ENCODE data around the gene TOR1A. TPM values are rescaled to one million over a fixed set of nuclear protein-coding genes. Genes with fewer than 3 reads are reported as not detected.
A peak's percentile ranks its signal among the peaks of the same experiment; 100 is the strongest.

TOR1A gene
- total RNA-seq, 2 experiments from 2014 or later, result 56.1 to 69.6 TPM

DNA sequence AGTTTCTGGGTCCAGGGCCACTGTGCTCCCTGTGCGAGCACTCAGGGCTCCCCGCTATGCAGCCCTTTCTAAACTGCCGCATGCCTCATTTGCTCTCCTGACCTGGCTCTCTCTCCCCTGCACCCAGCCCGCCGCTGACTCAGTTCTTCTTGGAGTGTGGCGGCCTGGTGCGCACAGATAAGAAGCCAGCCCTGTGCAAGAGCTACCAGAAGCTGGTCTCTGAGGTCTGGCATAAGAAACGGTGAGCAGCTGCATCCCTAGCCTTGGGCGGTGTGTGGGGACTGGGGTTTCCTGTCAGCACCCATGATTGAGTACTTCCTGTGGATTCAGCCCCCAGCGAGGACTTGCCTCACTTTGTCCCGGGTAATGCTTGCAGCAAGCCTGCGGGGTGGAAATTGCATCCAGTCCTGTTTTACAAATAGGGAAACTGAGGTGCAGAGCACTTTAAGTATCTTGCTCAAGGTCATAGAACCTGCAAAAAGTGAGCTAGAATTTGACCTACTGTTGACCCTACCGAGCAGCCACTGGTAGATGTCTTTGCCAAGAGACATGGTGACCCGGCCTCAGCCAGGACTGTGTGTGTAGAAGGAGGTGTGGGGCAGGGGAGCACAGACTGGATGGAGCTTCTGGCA is 39.2 kb upstream of the TOR1A start:
- CTCF ChIA-PET, result interaction anchor here (0.9 to 12.0 kb wide), 7 partner anchors 14 to 342 kb away, joined by 3 to 110 read pairs (median 4); no protein-coding TSS in a partner anchor
- Mint-ChIP-seq H3K27ac (peak overlapping the region; percentile 90), H3K4me1 (peaks cover 90% of the 10 kb centered on the region), H3K4me3 (peak overlapping the region; percentile 55), H3K36me3 (peaks cover 62% of the 10 kb centered on the region), H3K27me3 (no peaks in the 10 kb centered on the region), H3K9me3 (ENCODE audit: low read depth) (no peaks in the 10 kb centered on the region)
- peak; percentile 97 for DNase-seq
- ATAC-seq, result peak; percentile 81

DNA sequence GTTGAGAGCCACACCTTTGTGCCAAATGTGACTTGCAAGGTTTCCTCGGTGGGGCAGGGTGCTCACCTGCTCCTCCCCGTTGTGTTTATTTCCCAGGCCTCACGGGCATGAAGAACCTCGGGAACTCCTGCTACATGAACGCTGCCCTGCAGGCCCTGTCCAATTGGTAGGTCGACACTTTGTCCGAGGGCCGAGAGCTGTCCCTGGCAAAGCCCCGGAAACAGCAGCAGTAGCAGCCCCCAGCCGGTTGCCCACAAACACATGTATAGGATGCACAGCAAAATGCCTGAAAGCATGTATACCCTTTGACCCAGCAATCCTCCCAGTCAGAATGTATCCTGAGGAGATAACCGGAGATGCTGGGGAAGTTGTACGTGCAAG is 37.5 kb upstream of the TOR1A start:
- H3K36me3 Mint-ChIP-seq, result peaks cover 72% of the 10 kb centered on the region
- CTCF ChIA-PET, result interaction anchor here (1.9 to 12.0 kb wide), 2 partner anchors 26 to 54 kb away, joined by 4 to 110 read pairs; no protein-coding TSS in a partner anchor
- peak overlapping the region; percentile 92 for H3K27ac Mint-ChIP-seq
- no peak for DNase-seq
- H3K4me3 Mint-ChIP-seq, result peak overlapping the region; percentile 3
- ATAC-seq, result no peak
- peaks cover 90% of the 10 kb centered on the region for H3K4me1 Mint-ChIP-seq
- no peaks in the 10 kb centered on the region for H3K27me3 Mint-ChIP-seq
- H3K9me3 Mint-ChIP-seq (ENCODE audit: low read depth), result no peaks in the 10 kb centered on the region

DNA sequence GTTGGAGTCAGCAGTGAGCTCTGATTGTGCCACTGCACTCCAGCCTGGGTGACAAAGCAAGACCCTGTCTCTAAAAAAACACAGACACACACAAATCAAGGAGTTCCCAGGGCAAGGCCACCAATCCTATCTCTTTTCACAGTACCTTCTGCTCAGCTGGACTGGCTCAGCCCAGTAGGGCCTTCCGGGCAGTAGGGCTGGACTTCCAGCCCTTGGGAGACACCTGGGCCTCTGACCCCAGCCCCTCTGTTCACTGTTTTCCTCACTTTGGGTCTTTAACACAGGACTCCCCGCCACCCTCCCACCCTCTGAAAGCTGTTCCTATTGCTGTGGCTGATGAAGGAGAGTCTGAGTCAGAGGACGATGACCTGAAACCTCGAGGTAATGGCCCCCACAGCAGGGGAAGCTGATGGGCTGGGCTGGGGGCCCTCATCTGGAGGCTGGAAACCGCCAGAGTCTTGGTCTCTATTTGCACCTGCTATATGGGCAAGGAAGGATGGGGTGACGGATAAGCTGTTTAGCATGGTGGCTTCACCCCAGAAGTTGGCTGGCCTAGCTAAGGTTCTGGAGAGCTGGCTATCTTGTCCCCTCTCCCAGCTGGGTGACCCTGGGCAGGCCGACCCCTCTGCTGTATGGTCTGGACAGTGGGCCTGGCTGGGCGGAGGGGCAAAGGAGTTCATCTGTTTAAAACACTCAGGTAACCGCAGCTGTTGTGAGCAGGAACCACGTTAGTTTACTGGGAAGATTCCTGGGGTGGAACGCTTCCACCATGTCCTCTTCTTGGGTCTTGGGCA is 36.9 kb upstream of the TOR1A start:
- CTCF ChIA-PET, result interaction anchor here (0.9 to 12.0 kb wide), 3 partner anchors 20 to 53 kb away, joined by 3 to 110 read pairs (median 4); no protein-coding TSS in a partner anchor
- Mint-ChIP-seq H3K36me3 (peaks cover 74% of the 10 kb centered on the region), H3K9me3 (ENCODE audit: low read depth) (no peaks in the 10 kb centered on the region), H3K27ac (peak overlapping the region; percentile 92), H3K4me3 (peak overlapping the region; percentile 18), H3K27me3 (no peaks in the 10 kb centered on the region), H3K4me1 (peaks cover 90% of the 10 kb centered on the region)
- ATAC-seq, result peak; percentile 28
- peak; percentile 81 for DNase-seq

DNA sequence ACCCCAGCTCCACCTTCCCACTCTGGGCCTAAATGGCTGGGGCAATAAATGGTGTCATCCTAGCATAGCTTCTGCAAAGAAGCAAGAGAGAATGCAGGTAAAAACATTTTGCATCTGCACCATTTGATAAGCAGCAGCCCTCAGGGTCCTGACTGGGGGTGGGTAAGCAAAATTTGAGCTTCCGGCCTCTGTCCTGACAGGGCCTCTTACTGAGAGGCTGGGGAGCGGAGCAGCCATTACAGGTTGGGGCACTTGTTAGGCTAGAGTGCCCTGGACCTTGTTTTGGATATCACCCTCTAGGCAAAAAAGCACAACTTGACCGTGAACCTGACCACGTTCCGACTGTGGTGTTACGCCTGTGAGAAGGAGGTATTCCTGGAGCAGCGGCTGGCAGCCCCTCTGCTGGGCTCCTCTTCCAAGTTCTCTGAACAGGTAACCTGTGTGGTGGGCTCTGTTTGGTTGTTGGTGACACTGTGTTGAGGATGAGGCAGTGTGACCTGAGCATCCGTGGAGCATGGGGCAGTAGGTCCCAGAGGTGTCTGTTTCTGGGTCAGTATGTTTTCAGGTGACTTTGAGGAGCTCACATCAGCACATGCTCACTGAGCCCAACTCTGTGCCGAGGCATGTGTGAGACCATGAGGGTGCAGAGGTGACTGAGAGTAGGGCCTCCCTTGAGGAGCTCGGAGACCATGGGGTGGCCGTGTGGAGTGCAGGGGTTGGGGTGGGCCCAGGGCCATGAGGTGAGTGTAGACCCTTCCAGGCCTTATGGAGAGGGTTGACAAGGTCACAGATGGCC is 34.4 kb upstream of the TOR1A start:
- H3K27me3 Mint-ChIP-seq, result no peaks in the 10 kb centered on the region
- DNase-seq, result no peak
- H3K4me3 Mint-ChIP-seq, result no peak overlapping the region
- no peaks in the 10 kb centered on the region for H3K9me3 Mint-ChIP-seq (ENCODE audit: low read depth)
- CTCF ChIA-PET, result interaction anchor here (1.6 kb wide), 1 partner anchor 22 kb away, joined by 4 read pairs; no protein-coding TSS in a partner anchor
- ATAC-seq, result no peak
- peak overlapping the region; percentile 62 for H3K27ac Mint-ChIP-seq
- H3K36me3 Mint-ChIP-seq, result peaks cover 77% of the 10 kb centered on the region
- peaks cover 91% of the 10 kb centered on the region for H3K4me1 Mint-ChIP-seq

DNA sequence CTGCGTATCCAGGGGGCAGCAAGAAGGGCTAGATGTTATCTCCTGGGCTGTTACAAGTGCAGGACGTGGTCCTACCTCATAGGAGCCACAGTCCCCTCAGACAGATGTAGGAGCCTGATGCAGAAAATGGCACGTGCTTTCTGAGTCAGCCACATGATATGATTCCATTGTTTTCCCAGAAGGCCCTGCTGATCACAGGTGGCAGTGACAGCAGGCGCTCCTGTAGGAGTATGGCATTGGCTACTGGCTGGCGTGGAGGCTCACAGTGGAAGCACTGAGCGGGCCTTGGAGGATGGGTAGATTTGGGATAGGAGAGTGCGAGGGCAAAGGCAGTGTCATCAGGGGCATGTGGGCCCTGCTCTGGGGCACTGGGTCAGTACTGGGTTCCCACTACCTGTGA is 33.3 kb upstream of the TOR1A start:
- H3K36me3 Mint-ChIP-seq, result peaks cover 77% of the 10 kb centered on the region
- DNase-seq (no peak), ATAC-seq (peak; percentile 22)
- CTCF ChIA-PET, result interaction anchor here (1.6 kb wide), 1 partner anchor 8 kb away, joined by 3 read pairs; no protein-coding TSS in a partner anchor
- peak overlapping the region; percentile 88 for H3K27ac Mint-ChIP-seq
- H3K27me3 Mint-ChIP-seq, result no peaks in the 10 kb centered on the region
- no peak overlapping the region for H3K4me3 Mint-ChIP-seq
- no peaks in the 10 kb centered on the region for H3K9me3 Mint-ChIP-seq (ENCODE audit: low read depth)
- H3K4me1 Mint-ChIP-seq, result peaks cover 93% of the 10 kb centered on the region

DNA sequence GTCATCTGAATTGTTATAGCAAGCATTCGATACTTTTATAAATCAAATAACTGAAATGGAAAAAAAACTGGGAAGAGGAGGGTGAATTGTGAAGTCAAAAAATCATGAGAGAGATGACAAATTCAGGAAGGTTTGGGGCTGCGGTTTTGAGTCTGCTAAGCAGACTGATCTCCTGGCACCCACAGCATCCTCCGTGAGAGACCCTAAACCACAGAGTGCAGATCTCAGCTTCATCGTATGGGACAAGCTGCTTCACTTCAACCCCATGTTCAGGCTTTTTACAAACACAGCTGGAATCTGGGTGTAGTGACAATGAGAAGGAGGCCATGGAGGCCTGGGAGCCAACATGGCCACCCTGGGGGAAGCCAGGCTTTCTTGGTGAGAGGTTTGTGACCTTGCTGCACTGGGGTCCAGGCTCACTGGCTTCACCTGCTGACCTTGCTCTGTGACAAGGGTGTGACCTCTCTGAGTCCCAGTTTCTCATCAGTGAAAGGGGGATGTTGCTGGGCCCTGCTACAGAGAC is 30.7 kb upstream of the TOR1A start:
- H3K36me3 Mint-ChIP-seq, result peaks cover 82% of the 10 kb centered on the region
- H3K27me3 Mint-ChIP-seq, result no peaks in the 10 kb centered on the region
- DNase-seq (peak; percentile 79), ATAC-seq (peak; percentile 37)
- peak overlapping the region; percentile 23 for H3K4me3 Mint-ChIP-seq
- H3K9me3 Mint-ChIP-seq (ENCODE audit: low read depth), result no peaks in the 10 kb centered on the region
- CTCF ChIA-PET, result interaction anchor here (1.4 kb wide), 1 partner anchor 117 kb away, joined by 5 read pairs; no protein-coding TSS in a partner anchor
- peaks cover 87% of the 10 kb centered on the region for H3K4me1 Mint-ChIP-seq
- H3K27ac Mint-ChIP-seq, result peak overlapping the region; percentile 88

DNA sequence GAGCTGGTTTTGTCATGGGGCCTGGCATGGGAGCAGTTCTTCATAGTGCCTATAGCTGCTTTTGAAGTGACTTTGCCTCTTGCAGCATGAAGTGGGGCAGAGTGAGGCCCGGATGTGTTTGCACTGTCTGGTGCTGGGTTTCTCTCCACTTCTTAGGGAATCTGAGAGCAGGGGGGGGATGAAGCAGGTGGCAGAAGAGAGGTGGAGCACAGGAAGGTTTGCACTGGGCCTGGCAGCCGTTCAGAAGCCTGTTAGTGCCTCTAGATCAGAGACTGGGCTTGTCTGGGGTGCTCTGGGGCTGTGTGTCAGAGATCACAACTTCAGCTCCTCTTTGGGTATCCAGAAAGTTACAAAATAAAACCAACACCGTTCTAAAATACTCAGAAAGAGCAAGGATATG is 29.7 kb upstream of the TOR1A start:
- H3K27me3 Mint-ChIP-seq, result no peaks in the 10 kb centered on the region
- CTCF ChIA-PET, result interaction anchor here (1.1 kb wide), 1 partner anchor 15 kb away, joined by 3 read pairs; no protein-coding TSS in a partner anchor
- DNase-seq, result no peak
- no peak overlapping the region for H3K4me3 Mint-ChIP-seq
- H3K27ac Mint-ChIP-seq, result peak overlapping the region; percentile 88
- no peak for ATAC-seq
- H3K36me3 Mint-ChIP-seq, result peaks cover 77% of the 10 kb centered on the region
- H3K4me1 Mint-ChIP-seq, result peaks cover 92% of the 10 kb centered on the region
- no peaks in the 10 kb centered on the region for H3K9me3 Mint-ChIP-seq (ENCODE audit: low read depth)

DNA sequence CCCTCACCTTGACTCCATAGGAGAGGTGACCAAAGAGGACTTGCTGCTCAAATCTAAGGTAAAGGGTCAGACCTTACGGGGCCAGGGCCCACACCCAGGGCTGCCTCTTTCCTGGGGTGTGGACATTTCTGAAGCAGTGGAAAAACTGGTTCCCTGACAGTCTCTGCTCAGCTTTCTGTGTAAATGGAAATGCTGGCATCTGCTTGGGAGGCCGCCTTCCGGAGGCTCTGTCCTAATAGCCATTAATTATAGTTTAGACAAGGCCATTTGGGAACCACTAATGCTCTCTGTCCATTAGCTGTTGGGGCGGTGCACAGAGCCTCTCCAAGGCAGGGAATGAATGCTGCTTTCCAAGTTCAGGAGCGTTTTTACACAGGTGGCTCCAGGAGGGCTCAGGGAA is 28.6 kb upstream of the TOR1A start:
- no peak for DNase-seq
- H3K27ac Mint-ChIP-seq, result peak overlapping the region; percentile 5
- peaks cover 89% of the 10 kb centered on the region for H3K4me1 Mint-ChIP-seq
- H3K9me3 Mint-ChIP-seq (ENCODE audit: low read depth), result no peaks in the 10 kb centered on the region
- ATAC-seq, result no peak
- H3K36me3 Mint-ChIP-seq, result peaks cover 69% of the 10 kb centered on the region
- no peaks in the 10 kb centered on the region for H3K27me3 Mint-ChIP-seq
- H3K4me3 Mint-ChIP-seq, result no peak overlapping the region
- CTCF ChIA-PET, result interaction anchor here (1.1 to 2.0 kb wide), 2 partner anchors 9 to 16 kb away, joined by 3 to 6 read pairs; no protein-coding TSS in a partner anchor

DNA sequence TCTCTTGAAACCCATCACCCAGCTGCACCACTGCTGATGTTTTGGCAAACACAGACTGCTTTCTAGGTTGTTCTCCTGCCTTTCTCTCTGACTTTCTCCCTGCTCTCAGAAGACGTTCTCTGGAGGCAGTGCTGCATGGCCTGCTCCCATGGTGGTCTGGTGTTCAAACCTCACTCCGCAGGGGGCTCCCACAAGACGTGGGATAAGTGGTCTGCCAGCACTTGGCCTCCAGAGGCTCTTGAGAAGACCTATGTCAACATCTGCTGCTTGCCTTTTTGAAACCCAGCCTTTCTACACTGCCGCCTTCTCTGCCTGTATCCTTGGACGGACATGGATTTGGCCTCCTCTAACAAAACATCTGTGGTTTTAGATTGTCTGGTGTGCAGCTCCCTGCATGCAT is 27.9 kb upstream of the TOR1A start:
- H3K27ac Mint-ChIP-seq, result peak overlapping the region; percentile 56
- peaks cover 84% of the 10 kb centered on the region for H3K4me1 Mint-ChIP-seq
- DNase-seq (no peak), ATAC-seq (no peak)
- H3K27me3 Mint-ChIP-seq, result no peaks in the 10 kb centered on the region
- CTCF ChIA-PET, result interaction anchor here (1.1 to 2.0 kb wide), 2 partner anchors 8 to 25 kb away, joined by 3 to 6 read pairs; no protein-coding TSS in a partner anchor
- H3K36me3 Mint-ChIP-seq, result peaks cover 65% of the 10 kb centered on the region
- no peak overlapping the region for H3K4me3 Mint-ChIP-seq
- H3K9me3 Mint-ChIP-seq (ENCODE audit: low read depth), result no peaks in the 10 kb centered on the region

DNA sequence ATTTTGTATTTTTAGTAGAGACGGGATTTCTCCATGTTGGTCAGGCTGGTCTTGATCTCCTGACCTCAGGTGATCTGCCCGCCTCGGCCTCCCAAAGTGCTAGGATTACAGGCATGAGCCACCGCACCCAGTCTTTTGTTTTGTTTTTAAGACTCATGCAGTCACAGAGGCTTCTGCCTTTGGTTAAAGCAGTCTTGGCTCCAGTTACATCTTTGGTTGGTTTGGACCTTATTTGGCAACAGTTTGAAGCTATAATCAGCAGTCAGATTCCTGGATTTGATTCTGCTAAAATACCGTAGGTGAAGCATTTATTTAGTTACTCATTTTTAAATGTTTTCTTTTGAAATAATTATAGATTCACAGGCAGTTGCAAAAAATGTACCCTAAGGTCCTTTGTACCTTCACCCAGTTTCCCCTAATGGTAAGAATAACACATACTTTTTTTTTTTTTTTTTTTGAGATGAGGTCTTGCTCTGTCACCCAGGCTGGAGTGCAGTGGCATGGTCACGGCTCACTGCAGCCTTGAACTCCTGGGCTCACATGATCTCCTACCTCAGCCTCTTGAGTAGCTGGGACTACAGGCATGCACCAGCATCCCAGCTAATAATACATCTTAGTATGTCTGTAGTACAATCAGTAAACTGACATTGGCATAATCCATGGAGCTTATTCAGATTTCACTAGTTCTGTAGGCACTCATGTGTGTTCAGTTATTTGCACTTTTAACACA is 27.1 kb upstream of the TOR1A start:
- no peak overlapping the region for H3K27ac Mint-ChIP-seq
- H3K4me1 Mint-ChIP-seq, result peaks cover 75% of the 10 kb centered on the region
- DNase-seq (no peak), ATAC-seq (no peak)
- H3K4me3 Mint-ChIP-seq, result no peak overlapping the region
- no peaks in the 10 kb centered on the region for H3K27me3 Mint-ChIP-seq
- peaks cover 60% of the 10 kb centered on the region for H3K36me3 Mint-ChIP-seq
- no peaks in the 10 kb centered on the region for H3K9me3 Mint-ChIP-seq (ENCODE audit: low read depth)
- CTCF ChIA-PET, result interaction anchor here (0.7 to 2.0 kb wide), 4 partner anchors 8 to 26 kb away, joined by 3 to 6 read pairs (median 4); no protein-coding TSS in a partner anchor

DNA sequence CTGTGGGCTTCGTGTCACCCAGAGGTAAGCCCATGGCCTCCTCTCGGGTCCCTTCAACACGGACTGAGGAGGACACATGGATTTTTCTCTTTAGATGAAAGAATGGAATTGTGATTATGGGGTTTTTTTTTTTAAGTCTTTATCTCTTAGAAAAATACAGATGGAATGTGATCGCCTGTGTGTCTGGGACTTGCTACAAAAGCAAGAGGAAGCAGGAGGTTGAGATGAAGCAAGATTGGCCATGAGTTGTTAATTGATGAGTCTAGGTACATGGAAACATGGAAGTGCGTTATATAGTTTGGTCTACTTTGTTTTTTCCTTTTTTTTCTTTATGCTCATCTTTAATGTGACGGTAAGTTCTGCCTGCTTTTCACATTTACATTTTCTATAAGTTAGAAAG is 26.0 kb upstream of the TOR1A start:
- no peak for ATAC-seq
- CTCF ChIA-PET, result interaction anchor here (1.2 kb wide), 1 partner anchor 18 kb away, joined by 3 read pairs; no protein-coding TSS in a partner anchor
- H3K27me3 Mint-ChIP-seq, result no peaks in the 10 kb centered on the region
- H3K36me3 Mint-ChIP-seq, result peaks cover 50% of the 10 kb centered on the region
- no peak for DNase-seq
- peak overlapping the region; percentile 12 for H3K27ac Mint-ChIP-seq
- peaks cover 72% of the 10 kb centered on the region for H3K4me1 Mint-ChIP-seq
- H3K4me3 Mint-ChIP-seq, result no peak overlapping the region
- no peaks in the 10 kb centered on the region for H3K9me3 Mint-ChIP-seq (ENCODE audit: low read depth)
